HCT116 (cell line): Measurements from ENCODE around the gene PPP1R27. TPM values are rescaled to one million over a fixed set of nuclear protein-coding genes. Genes with fewer than 3 reads are reported as not detected.

ENCODE experiments used
- ATAC-seq: fragments of 200-7000 bp; cut with Tn5 transposase; 2 replicates; pipeline ENCODE4 v1.9.1; 2020; ENCODE audit warnings: mild to moderate bottlenecking, moderate library complexity
- BruUV-seq: library from RNA; stranded (reverse); fragments of 400-500 nt; replicated peaks from 2 replicates; lab custom pipeline; 2021; lab: Mats Ljungman, UMichigan
- CTCF ChIA-PET: fragments of 300-600 bp; sonication (Branson Sonifier 250); formaldehyde crosslinking; loops from one replicate; lab custom pipeline; 2021; ENCODE audit warnings: antibody characterized with exemption; lab: Charles Lee
- POLR2A ChIA-PET: fragments of 300-600, 350-600 bp; sonication (Branson Sonifier 250); formaldehyde crosslinking; loops from one replicate; lab custom pipeline; 2021; ENCODE audit warnings: antibody characterized with exemption; lab: Charles Lee
- RAD21 ChIA-PET, 2 experiments: fragments of 300-600 bp; sonication (Branson Sonifier 250); formaldehyde crosslinking; loops; one replicate each; lab custom pipeline; 2023; ENCODE audit warnings: low total read pairs in 2 of 2; ENCODE audit not compliant: uncharacterized antibody in 2 of 2, unreplicated experiment in 2 of 2, low non-redundant PET in 1 of 2; lab: Charles Lee
- DNase-seq: peaks from one replicate; pipeline ENCODE4 v3.0.0-alpha.2; 2010; ENCODE audit warnings: low read depth, low spot score
- H2AFZ ChIP-seq: fragments of 200-600 bp; shearing (Covaris generic), sonication (generic); 2 replicates; pipeline ENCODE4 v1.6.1; 2017; ENCODE audit warnings: low read depth, mixed run types, mixed read lengths, antibody characterized with exemption, low read length; ENCODE audit not compliant: poor library complexity, severe bottlenecking
- H3K27ac ChIP-seq: 2 replicates; pipeline ENCODE4 v1.5.1; 2012; ENCODE audit warnings: low read depth, low read length
- H3K27me3 ChIP-seq: fragments of 200-600 bp; sonication (generic); 2 replicates; pipeline ENCODE4 v1.6.1; 2016; ENCODE audit warnings: mixed run types, low read length, mixed read lengths; ENCODE audit not compliant: insufficient read depth
- H3K36me3 ChIP-seq, 2 experiments: fragments of 200-500 bp in 1 of 2; fragments of 200-600 bp in 1 of 2; sonication (Bioruptor generic) in 1 of 2; sonication (generic) in 1 of 2; 2 replicates each; pipeline versions ENCODE4 v1.5.1 to v1.6.1; 2014 to 2016; ENCODE audit warnings: low read length in 2 of 2, inconsistent platforms in 1 of 2, mixed read lengths in 1 of 2, mixed run types in 1 of 2; ENCODE audit not compliant: insufficient read depth in 2 of 2, control insufficient read depth in 1 of 2
- H3K4me1 ChIP-seq, 2 experiments: fragments of 200-600 bp in 1 of 2; sonication (generic) in 1 of 2; 2 replicates each; pipeline versions ENCODE4 v1.5.1 to v1.6.1; 2012 to 2017; ENCODE audit warnings: low read length in 2 of 2, inconsistent platforms in 1 of 2, mild to moderate bottlenecking in 1 of 2, mixed read lengths in 1 of 2, mixed run types in 1 of 2, moderate library complexity in 1 of 2; ENCODE audit not compliant: insufficient read depth in 2 of 2, control insufficient read depth in 1 of 2
- H3K4me2 ChIP-seq: fragments of 200-600 bp; sonication (generic); 2 replicates; pipeline ENCODE4 v1.6.1; 2017; ENCODE audit warnings: mixed run types, low read length, mixed read lengths
- H3K4me3 ChIP-seq, 2 experiments: fragments of 200-600 bp in 1 of 2; sonication (generic) in 1 of 2; replicated peaks in 1 of 2; 2 replicates each; pipeline ENCODE4 v1.5.1; 2011 to 2016; ENCODE audit warnings: low read length in 2 of 2, control low read depth in 1 of 2, low read depth in 1 of 2, mild to moderate bottlenecking in 1 of 2, mixed read lengths in 1 of 2, mixed run types in 1 of 2
- H3K79me2 ChIP-seq: fragments of 200-600 bp; sonication (generic); 2 replicates; pipeline ENCODE4 v1.6.1; 2017; ENCODE audit warnings: mild to moderate bottlenecking, mixed run types, low read length, moderate library complexity, mixed read lengths; ENCODE audit not compliant: insufficient read depth
- H3K9ac ChIP-seq: fragments of 200-600 bp; sonication (generic); 2 replicates; pipeline ENCODE4 v1.6.1; 2016; ENCODE audit warnings: low read length, mixed read lengths
- H3K9me2 ChIP-seq: fragments of 200-600 bp; sonication (generic), shearing (Covaris generic); 2 replicates; pipeline ENCODE4 v1.6.1; 2017; ENCODE audit warnings: mixed run types, mild to moderate bottlenecking, moderate library complexity; ENCODE audit not compliant: insufficient read depth
- H3K9me3 ChIP-seq, 2 experiments: fragments of 200-500 bp in 1 of 2; fragments of 200-600 bp in 1 of 2; sonication (Bioruptor generic) in 1 of 2; sonication (generic) in 1 of 2; 2 replicates each; pipeline ENCODE4 v1.6.1; 2014 to 2017; ENCODE audit warnings: low read length in 2 of 2, mixed read lengths in 2 of 2, inconsistent platforms in 1 of 2, low read depth in 1 of 2, mild to moderate bottlenecking in 1 of 2, mixed run types in 1 of 2, moderate library complexity in 1 of 2; ENCODE audit not compliant: control insufficient read depth in 1 of 2, insufficient read depth in 1 of 2
- H4K20me1 ChIP-seq: fragments of 200-600 bp; sonication (generic), shearing (Covaris generic); 2 replicates; pipeline ENCODE4 v1.6.1; 2017; ENCODE audit warnings: mixed run types, mild to moderate bottlenecking, moderate library complexity; ENCODE audit not compliant: insufficient read depth
- CBX3 ChIP-seq: IDR thresholded peaks from 2 replicates; pipeline ENCODE4 v1.6.1; 2012; ENCODE audit warnings: low read depth
- CEBPB ChIP-seq: IDR thresholded peaks from 2 replicates; pipeline ENCODE4 v1.6.1; 2012; ENCODE audit warnings: low read depth
- EGR1 ChIP-seq: IDR thresholded peaks from 2 replicates; pipeline ENCODE4 v1.6.1; 2012; ENCODE audit warnings: low read depth
- ELF1 ChIP-seq: IDR thresholded peaks from 2 replicates; pipeline ENCODE4 v1.6.1; 2012; ENCODE audit warnings: low read depth, borderline replicate concordance
- EZH2 ChIP-seq: fragments of 200-600 bp; sonication (generic); IDR thresholded peaks from 2 replicates; pipeline ENCODE4 v1.6.1; 2017; ENCODE audit warnings: antibody characterized with exemption, mixed run types
- FOSL1 ChIP-seq: IDR thresholded peaks from 2 replicates; pipeline ENCODE4 v1.6.1; 2012; ENCODE audit warnings: low read depth
- POLR2A ChIP-seq: IDR thresholded peaks from 2 replicates; pipeline ENCODE4 v1.7.0; 2011; ENCODE audit warnings: borderline replicate concordance; ENCODE audit not compliant: insufficient read depth, insufficient read length; ENCODE audit errors: extremely low read depth
- POLR2AphosphoS5 ChIP-seq: IDR thresholded peaks from 2 replicates; pipeline ENCODE4 v1.6.1; 2011; ENCODE audit warnings: mild to moderate bottlenecking, low read depth, low read length, moderate library complexity
- SIN3A ChIP-seq: IDR thresholded peaks from 2 replicates; pipeline ENCODE4 v1.6.1; 2012; ENCODE audit warnings: low read depth
- SP1 ChIP-seq: IDR thresholded peaks from 2 replicates; pipeline ENCODE4 v1.6.1; 2012; ENCODE audit warnings: low read depth
- SRF ChIP-seq: IDR thresholded peaks from 2 replicates; pipeline ENCODE4 v1.6.1; 2012; ENCODE audit warnings: low read depth
- TCF7L2 ChIP-seq: IDR thresholded peaks from 2 replicates; pipeline ENCODE4 v1.7.0; 2011; ENCODE audit warnings: borderline replicate concordance, inconsistent platforms; ENCODE audit not compliant: insufficient read depth, insufficient read length; ENCODE audit errors: extremely low read depth
- YY1 ChIP-seq: IDR thresholded peaks from 2 replicates; pipeline ENCODE4 v1.6.1; 2011; ENCODE audit warnings: low read length, low read depth, moderate library complexity, mild to moderate bottlenecking; ENCODE audit not compliant: insufficient replicate concordance; ENCODE audit errors: extremely low read depth
- ZFX ChIP-seq: fragments of 450-650 bp; IDR thresholded peaks from 2 replicates; pipeline ENCODE4 v1.6.1; 2017
- ZNF274 ChIP-seq: fragments of 200-500 bp; sonication (Bioruptor generic); IDR thresholded peaks from 2 replicates; pipeline ENCODE4 v1.6.1; 2014; ENCODE audit warnings: mild to moderate bottlenecking, low read depth, low read length, inconsistent platforms
- intact Hi-C: fragments of 100-400 bp; cut with micrococcal nuclease; formaldehyde crosslinking; loops from 2 replicates; pipeline ENCODE4 v1.10.0; 2022
- total RNA-seq: library from RNA; stranded (reverse); gene quantifications from one replicate; pipeline ENCODE4 v1.2.1, GENCODE V29; 2021; ENCODE audit not compliant: unreplicated experiment
- TF ChIP-seq, protein P1 (sequence below), 3 experiments: fragments of 200-600 bp in 1 of 3; sonication (generic) in 1 of 3; IDR thresholded peaks in 2 of 3; conservative IDR thresholded peaks in 1 of 3; 2 replicates each; pipeline ENCODE4 v1.5.1; 2012 to 2017; ENCODE audit warnings: low read depth in 2 of 3, low read length in 2 of 3, antibody characterized with exemption in 1 of 3, borderline replicate concordance in 1 of 3, control low read depth in 1 of 3, mild to moderate bottlenecking in 1 of 3, mixed read lengths in 1 of 3, mixed run types in 1 of 3, moderate library complexity in 1 of 3; ENCODE audit not compliant: insufficient read depth in 1 of 3
- TF ChIP-seq, protein P2 (sequence below): IDR thresholded peaks from 2 replicates; pipeline ENCODE4 v1.6.1; 2012
- TF ChIP-seq, protein P3 (sequence below): IDR thresholded peaks from 2 replicates; pipeline ENCODE4 v1.6.1; 2012; ENCODE audit warnings: low read depth

Gene PPP1R27
- total RNA-seq, 1 experiment from 2014 or later: not detected

DNA sequence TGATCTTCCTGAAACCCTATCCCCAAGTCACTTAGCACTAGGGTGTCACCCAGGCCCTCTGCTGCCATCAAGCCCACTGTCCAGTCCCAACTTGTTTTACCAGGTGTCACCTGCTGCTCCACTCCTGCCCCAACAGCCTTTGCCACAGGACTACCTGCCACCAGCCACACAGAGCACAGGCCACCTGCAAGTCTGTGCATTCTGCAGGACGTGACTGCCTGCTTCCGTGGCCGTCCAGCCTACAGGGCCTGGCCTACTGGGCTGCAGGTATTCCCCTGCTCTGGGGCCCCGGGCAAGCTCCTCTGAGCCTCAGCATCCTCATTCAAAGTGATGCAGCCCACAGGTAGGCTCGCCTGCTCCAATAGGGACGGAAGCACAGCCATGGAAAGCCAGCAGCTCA, 5.0 kb downstream of the PPP1R27 start:
- BruUV-seq: no TSS peak
- no peaks in the 10 kb centered on the region for H3K27me3 ChIP-seq
- ChIA-PET CTCF (no interaction called here), POLR2A (no interaction called here), RAD21 (no interaction called here)
- H3K4me1 ChIP-seq: peaks cover 24 to 40% of the 10 kb centered on the region in 2 experiments
- no peaks in the 10 kb centered on the region for H3K9me2 ChIP-seq
- H3K9me3 ChIP-seq: no peaks in the 10 kb centered on the region
- H3K9ac ChIP-seq: no peak overlapping the region
- 0 out of 4 replicates have a peak, but pooled peaks cover 0 to 4% of the 10 kb centered on the region in 2 experiments for H3K36me3 ChIP-seq
- H3K27ac ChIP-seq: no peak overlapping the region
- no peak overlapping the region for H3K4me3 ChIP-seq
- DNase-seq (no peak), ATAC-seq (no peak)
- intact Hi-C loops: no loop called here
- H3K4me2 ChIP-seq: no peak overlapping the region
- TF ChIP-seq CBX3 (no peak), EGR1 (no peak), SP1 (no peak), EZH2 (no peak), TCF7L2 (no peak), ELF1 (no peak), SRF (no peak), YY1 (no peak), POLR2A (no peak), ZNF274 (no peak), FOSL1 (no peak), POLR2AphosphoS5 (no peak), CEBPB (no peak), ZFX (no peak), SIN3A (no peak)
- TF ChIP-seq, protein P1, sequence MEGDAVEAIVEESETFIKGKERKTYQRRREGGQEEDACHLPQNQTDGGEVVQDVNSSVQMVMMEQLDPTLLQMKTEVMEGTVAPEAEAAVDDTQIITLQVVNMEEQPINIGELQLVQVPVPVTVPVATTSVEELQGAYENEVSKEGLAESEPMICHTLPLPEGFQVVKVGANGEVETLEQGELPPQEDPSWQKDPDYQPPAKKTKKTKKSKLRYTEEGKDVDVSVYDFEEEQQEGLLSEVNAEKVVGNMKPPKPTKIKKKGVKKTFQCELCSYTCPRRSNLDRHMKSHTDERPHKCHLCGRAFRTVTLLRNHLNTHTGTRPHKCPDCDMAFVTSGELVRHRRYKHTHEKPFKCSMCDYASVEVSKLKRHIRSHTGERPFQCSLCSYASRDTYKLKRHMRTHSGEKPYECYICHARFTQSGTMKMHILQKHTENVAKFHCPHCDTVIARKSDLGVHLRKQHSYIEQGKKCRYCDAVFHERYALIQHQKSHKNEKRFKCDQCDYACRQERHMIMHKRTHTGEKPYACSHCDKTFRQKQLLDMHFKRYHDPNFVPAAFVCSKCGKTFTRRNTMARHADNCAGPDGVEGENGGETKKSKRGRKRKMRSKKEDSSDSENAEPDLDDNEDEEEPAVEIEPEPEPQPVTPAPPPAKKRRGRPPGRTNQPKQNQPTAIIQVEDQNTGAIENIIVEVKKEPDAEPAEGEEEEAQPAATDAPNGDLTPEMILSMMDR (IDR thresholded peaks at IDR 0.05 in 2 of 3, conservative IDR thresholded peaks at IDR 0.05 in 1 of 3; ENCODE audit: borderline replicate concordance in 1 of 3, insufficient read depth in 1 of 3, low read depth in 2 of 3, low read length in 2 of 3): no peak
- TF ChIP-seq, protein P2, sequence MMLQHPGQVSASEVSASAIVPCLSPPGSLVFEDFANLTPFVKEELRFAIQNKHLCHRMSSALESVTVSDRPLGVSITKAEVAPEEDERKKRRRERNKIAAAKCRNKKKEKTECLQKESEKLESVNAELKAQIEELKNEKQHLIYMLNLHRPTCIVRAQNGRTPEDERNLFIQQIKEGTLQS: no peak
- TF ChIP-seq, protein P3, sequence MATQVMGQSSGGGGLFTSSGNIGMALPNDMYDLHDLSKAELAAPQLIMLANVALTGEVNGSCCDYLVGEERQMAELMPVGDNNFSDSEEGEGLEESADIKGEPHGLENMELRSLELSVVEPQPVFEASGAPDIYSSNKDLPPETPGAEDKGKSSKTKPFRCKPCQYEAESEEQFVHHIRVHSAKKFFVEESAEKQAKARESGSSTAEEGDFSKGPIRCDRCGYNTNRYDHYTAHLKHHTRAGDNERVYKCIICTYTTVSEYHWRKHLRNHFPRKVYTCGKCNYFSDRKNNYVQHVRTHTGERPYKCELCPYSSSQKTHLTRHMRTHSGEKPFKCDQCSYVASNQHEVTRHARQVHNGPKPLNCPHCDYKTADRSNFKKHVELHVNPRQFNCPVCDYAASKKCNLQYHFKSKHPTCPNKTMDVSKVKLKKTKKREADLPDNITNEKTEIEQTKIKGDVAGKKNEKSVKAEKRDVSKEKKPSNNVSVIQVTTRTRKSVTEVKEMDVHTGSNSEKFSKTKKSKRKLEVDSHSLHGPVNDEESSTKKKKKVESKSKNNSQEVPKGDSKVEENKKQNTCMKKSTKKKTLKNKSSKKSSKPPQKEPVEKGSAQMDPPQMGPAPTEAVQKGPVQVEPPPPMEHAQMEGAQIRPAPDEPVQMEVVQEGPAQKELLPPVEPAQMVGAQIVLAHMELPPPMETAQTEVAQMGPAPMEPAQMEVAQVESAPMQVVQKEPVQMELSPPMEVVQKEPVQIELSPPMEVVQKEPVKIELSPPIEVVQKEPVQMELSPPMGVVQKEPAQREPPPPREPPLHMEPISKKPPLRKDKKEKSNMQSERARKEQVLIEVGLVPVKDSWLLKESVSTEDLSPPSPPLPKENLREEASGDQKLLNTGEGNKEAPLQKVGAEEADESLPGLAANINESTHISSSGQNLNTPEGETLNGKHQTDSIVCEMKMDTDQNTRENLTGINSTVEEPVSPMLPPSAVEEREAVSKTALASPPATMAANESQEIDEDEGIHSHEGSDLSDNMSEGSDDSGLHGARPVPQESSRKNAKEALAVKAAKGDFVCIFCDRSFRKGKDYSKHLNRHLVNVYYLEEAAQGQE: no peak
- H2AFZ ChIP-seq: no peak overlapping the region
- H3K79me2 ChIP-seq: peaks cover 15% of the 10 kb centered on the region
- H4K20me1 ChIP-seq: no peaks in the 10 kb centered on the region
